Esophagus squamous epithelium (tissue), 5 donors: ENCODE data around the gene BAG2. TPM values are rescaled to one million over a fixed set of nuclear protein-coding genes. Genes with fewer than 3 reads are reported as not detected.

Experiments used
- DNase-seq: peaks from one replicate; lab custom pipeline; 2025; lab: John Stamatoyannopoulos, UW
- H3K27ac ChIP-seq, 4 donors: fragments of 200-600 bp; sonication (generic); one replicate each; pipeline ENCODE4 v1.5.1; 2016 to 2019; ENCODE audit warnings: mild to moderate bottlenecking in 1 of 4
- H3K27me3 ChIP-seq, 4 donors: fragments of 200-600 bp; sonication (generic); 1 replicate in 3 of 4; 2 replicates in 1 of 4; pipeline versions ENCODE4 v1.5.1 to v1.6.0; 2017 to 2021; ENCODE audit warnings: antibody characterized with exemption in 1 of 4
- H3K36me3 ChIP-seq, 3 donors: fragments of 200-600 bp; sonication (generic); one replicate each; pipeline ENCODE4 v1.5.1; 2016 to 2019
- H3K4me1 ChIP-seq, 3 donors: fragments of 200-600 bp; sonication (generic); one replicate each; pipeline ENCODE4 v1.5.1; 2017 to 2019
- H3K4me3 ChIP-seq, 4 donors: fragments of 200-600 bp; sonication (generic); 1 replicate in 3 of 4; 2 replicates in 1 of 4; pipeline ENCODE4 v1.5.1; 2016 to 2019; ENCODE audit warnings: mild to moderate bottlenecking in 2 of 4, moderate library complexity in 1 of 4
- H3K9me3 ChIP-seq, 3 donors: fragments of 200-600 bp; sonication (generic); one replicate each; pipeline ENCODE4 v1.5.1; 2016 to 2019
- POLR2A ChIP-seq, 4 donors: fragments of 450-650 bp; IDR thresholded peaks; one replicate each; pipeline ENCODE4 v1.6.1; 2017; ENCODE audit warnings: antibody characterized with exemption in 4 of 4, mild to moderate bottlenecking in 4 of 4, moderate library complexity in 3 of 4
- WGBS, 2 donors: methylation state at CpG; one replicate each; pipeline ENCODE4 v1.1.5; 2018; 5-methylcytosine and 5-hydroxymethylcytosine counted together
- intact Hi-C: fragments of 100-400 bp; cut with DNase I; formaldehyde crosslinking; loops from one replicate; pipeline ENCODE4 v1.15.0; 2022
- total RNA-seq, 4 donors: library from RNA; depleted of rRNA; stranded (reverse); fragments of >200 nt; gene quantifications; one replicate each; pipeline ENCODE4 v1.1.0, GENCODE V29; 2016
- TF ChIP-seq, protein P1 (sequence below), 6 experiments: fragments of 450-650 bp in 4 of 6; fragments of 200-600 bp in 2 of 6; sonication (generic) in 2 of 6; IDR thresholded peaks; one replicate each; pipeline ENCODE4 v1.5.1; 2016 to 2019; ENCODE audit warnings: antibody characterized with exemption in 6 of 6, mild to moderate bottlenecking in 4 of 6, moderate library complexity in 4 of 6
- donor health status: DM: yes; HTN: yes; CAD: no.

The BAG2 gene
- total RNA-seq, 4 donors from 2014 or later: 0.38 to 6.7 (median 1.5) TPM

DNA sequence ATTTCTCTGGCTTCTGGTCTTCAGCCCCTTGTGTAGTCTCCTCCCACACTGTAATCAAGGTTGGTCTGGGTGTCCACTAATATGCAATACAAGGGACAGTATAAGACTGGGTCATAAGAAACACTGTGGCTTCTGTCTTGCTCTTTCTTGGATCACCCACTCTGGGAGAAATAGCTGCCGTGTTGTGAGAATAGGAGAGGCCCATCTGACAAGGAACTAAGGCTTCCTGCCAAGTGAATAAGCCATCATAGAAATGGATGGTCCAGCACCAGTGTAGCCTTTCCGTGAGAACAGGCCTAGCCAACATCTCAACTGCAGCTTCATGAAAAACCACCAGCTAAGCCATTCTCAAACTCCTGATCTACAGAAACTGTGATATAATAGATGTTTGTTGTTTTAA, 23.3 kb downstream of the BAG2 start:
- TF ChIP-seq, protein P1, sequence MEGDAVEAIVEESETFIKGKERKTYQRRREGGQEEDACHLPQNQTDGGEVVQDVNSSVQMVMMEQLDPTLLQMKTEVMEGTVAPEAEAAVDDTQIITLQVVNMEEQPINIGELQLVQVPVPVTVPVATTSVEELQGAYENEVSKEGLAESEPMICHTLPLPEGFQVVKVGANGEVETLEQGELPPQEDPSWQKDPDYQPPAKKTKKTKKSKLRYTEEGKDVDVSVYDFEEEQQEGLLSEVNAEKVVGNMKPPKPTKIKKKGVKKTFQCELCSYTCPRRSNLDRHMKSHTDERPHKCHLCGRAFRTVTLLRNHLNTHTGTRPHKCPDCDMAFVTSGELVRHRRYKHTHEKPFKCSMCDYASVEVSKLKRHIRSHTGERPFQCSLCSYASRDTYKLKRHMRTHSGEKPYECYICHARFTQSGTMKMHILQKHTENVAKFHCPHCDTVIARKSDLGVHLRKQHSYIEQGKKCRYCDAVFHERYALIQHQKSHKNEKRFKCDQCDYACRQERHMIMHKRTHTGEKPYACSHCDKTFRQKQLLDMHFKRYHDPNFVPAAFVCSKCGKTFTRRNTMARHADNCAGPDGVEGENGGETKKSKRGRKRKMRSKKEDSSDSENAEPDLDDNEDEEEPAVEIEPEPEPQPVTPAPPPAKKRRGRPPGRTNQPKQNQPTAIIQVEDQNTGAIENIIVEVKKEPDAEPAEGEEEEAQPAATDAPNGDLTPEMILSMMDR (IDR thresholded peaks at IDR 0.05): no peak
- no peak for TF ChIP-seq POLR2A (IDR thresholded peaks at IDR 0.05)
- no peak for DNase-seq
- intact Hi-C loops: no loop called here
- no peaks in the 10 kb centered on the region for H3K27me3 ChIP-seq
- peaks cover 0 to 9% (median 0%) of the 10 kb centered on the region in 3 donors for H3K4me1 ChIP-seq
- H3K27ac ChIP-seq: no peak overlapping the region
- H3K36me3 ChIP-seq: peaks cover 0 to 9% (median 0%) of the 10 kb centered on the region in 3 donors
- WGBS, 2 donors: 63 to 67% methylated on average over 1 to 2 of the region's 2 CpGs
- H3K4me3 ChIP-seq: no peak overlapping the region
- H3K9me3 ChIP-seq: no peaks in the 10 kb centered on the region

DNA sequence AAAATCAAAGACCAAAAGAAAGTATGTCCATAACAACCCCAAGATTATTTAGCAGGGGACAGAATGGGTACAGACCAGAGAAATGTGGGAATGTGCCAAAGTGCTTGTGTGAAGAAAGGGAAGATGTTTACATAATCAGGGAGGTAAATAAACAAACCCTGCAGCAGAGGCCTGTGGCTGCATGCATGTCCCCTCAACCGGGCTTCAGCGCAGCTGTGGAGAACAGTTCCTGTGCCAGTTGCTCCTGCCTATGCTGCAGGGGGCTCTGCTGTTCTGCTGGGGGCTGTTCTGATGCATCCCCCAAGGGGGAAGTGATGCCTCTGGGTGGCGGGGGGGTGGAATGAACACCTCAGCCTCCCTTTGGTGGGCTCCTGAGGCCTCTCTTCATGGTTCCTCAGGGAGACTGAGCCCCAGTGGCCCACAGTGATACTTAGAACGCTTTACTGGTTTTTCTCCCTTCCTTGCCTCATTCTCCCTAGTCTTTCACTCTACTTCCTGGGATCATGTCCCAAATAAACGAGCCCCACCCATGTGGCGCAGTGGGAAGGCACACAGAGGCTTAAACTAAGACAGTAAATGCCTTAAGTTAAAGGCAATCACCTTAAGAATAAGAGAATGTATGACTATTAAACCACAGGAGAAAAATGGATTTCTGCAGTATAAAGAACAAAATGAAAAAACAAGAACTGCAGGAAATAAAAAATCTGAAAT, 27.0 kb downstream of the BAG2 start:
- Histone ChIP-seq H3K4me1 (peaks cover 0 to 9% (median 0%) of the 10 kb centered on the region in 3 donors), H3K27me3 (no peaks in the 10 kb centered on the region), H3K4me3 (no peak overlapping the region), H3K36me3 (no peaks in the 10 kb centered on the region), H3K9me3 (no peaks in the 10 kb centered on the region), H3K27ac (peak overlapping the region in 1 of 4 donors; percentile 46)
- WGBS, 2 donors: 61 to 62% methylated on average over 3 to 6 of the region's 6 CpGs
- no peak for DNase-seq
- TF ChIP-seq, protein P1 (IDR thresholded peaks at IDR 0.05): no peak
- no peak for TF ChIP-seq POLR2A (IDR thresholded peaks at IDR 0.05)
- intact Hi-C loops: no loop called here

DNA sequence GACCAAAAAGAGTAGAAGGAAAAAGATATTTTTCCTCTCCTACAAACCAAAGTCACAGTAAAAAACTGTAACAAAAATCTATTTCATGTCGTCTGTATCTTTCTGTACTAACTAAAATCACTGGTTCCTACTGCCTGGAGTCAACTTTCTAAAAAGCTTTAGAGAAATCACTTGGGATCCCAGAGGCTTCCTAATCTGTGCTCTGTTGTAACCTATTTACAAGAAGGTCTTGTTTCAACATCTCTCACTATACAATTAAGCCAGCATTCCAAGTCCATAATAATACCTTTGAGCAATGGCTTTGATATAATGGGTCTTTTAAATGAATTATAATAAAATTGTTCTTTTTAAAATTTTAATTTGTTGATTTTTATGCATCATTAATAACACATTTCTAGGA, 29.6 kb downstream of the BAG2 start:
- Histone ChIP-seq H3K9me3 (no peaks in the 10 kb centered on the region), H3K4me1 (peaks cover 0 to 9% (median 0%) of the 10 kb centered on the region in 3 donors), H3K4me3 (no peak overlapping the region), H3K27me3 (no peaks in the 10 kb centered on the region), H3K36me3 (no peaks in the 10 kb centered on the region), H3K27ac (no peak overlapping the region)
- WGBS, 2 donors: 79 to 92% methylated on average over 1 of the region's 1 CpG
- TF ChIP-seq POLR2A (IDR thresholded peaks at IDR 0.05): no peak
- TF ChIP-seq, protein P1 (IDR thresholded peaks at IDR 0.05): no peak
- DNase-seq: no peak
- intact Hi-C loops: no loop called here

DNA sequence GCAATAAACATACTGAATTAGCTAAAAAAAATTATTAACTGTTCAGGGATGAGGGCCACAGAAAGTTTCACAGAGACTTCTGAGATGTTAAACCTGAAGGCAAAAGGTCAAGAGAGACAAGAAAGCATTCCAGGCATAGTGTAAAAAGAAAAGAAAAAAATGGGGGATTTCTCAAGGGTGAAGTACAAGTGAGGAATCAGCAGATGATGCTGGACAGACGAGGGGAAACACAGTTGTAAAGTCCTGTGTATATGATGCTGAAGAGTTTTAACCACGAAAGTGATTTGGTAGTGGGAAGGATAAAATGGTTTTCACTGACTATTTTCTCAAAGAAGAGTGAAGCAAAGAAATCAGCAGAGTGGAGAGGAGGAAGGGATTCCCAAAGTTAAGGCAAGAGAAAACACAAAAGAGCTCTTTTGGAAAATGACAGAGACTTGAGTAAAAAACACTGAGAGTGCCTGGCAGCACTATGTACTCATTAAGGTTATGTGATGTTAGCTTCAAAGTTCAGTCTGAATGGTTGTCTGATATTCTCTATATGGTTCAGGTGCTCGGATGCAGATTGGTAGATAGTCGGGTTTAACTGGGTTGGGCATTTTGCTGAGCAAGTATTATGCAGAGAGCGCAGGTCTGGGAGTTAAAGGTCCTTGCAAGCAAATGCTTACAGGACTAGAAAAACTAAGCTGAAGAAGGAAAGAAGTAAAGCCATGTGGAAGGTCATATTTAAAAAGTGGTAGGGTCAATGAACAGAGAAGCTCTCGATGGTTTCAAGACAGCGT, 33.6 kb downstream of the BAG2 start:
- H3K36me3 ChIP-seq: no peaks in the 10 kb centered on the region
- intact Hi-C loops: no loop called here
- H3K27me3 ChIP-seq: no peaks in the 10 kb centered on the region
- H3K9me3 ChIP-seq: no peaks in the 10 kb centered on the region
- no peaks in the 10 kb centered on the region for H3K4me1 ChIP-seq
- WGBS, 2 donors: 77 to 88% methylated on average over 7 of the region's 7 CpGs
- H3K4me3 ChIP-seq: no peak overlapping the region
- no peak for DNase-seq
- TF ChIP-seq POLR2A (IDR thresholded peaks at IDR 0.05): no peak
- TF ChIP-seq, protein P1 (IDR thresholded peaks at IDR 0.05): no peak
- no peak overlapping the region for H3K27ac ChIP-seq

DNA sequence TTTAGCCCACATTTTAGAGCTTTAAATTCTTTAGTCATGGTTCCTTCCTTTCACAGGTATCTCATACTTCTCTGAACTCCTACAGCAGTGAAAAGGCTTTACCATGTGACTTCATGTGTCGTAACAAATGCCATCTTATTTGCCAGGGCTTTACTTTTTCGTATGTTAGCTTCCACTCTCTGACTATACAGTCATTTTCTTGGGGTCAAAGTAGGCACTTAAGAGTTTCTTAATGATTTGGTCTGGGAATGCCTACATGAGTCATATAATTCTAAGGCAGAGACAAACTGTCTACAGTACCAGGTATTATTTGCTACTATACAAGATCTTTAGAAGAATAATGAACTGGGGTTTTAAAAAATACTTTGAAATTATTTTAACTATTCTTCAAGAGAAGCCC, 35.0 kb downstream of the BAG2 start:
- H3K4me3 ChIP-seq: no peak overlapping the region
- H3K4me1 ChIP-seq: no peaks in the 10 kb centered on the region
- H3K9me3 ChIP-seq: no peaks in the 10 kb centered on the region
- no peak for DNase-seq
- 62 to 75% methylated on average over 2 of the region's 2 CpGs for WGBS, 2 donors
- TF ChIP-seq, protein P1 (IDR thresholded peaks at IDR 0.05): no peak
- TF ChIP-seq POLR2A (IDR thresholded peaks at IDR 0.05): no peak
- H3K27ac ChIP-seq: no peak overlapping the region
- H3K36me3 ChIP-seq: no peaks in the 10 kb centered on the region
- no peaks in the 10 kb centered on the region for H3K27me3 ChIP-seq
- intact Hi-C loops: no loop called here
